Measurements from ENCODE around the gene CETN3.

GRCh38 chr5:90344689-90345088 lies 64.9 kb downstream of the CETN3 start:
- TF ChIP-seq CTCF (IDR thresholded peaks at IDR 0.05) (no peak), POLR2A (IDR thresholded peaks at IDR 0.05) (no peak)

All from esophagus squamous epithelium (tissue), 4 donors.